Osteocyte (in vitro differentiated cells): ENCODE measurements around the gene GOLPH3. TPM values are rescaled to one million over a fixed set of nuclear protein-coding genes. Genes with fewer than 3 reads are reported as not detected.
"Not testable (repeated sequence)": the region's sequence is repeated elsewhere in the genome, so short reads cannot be mapped to it uniquely, and the experiment has no call there.

ENCODE experiments used
- DNase-seq: peaks from one replicate; pipeline ENCODE4 v3.0.0; 2021; ENCODE audit warnings: mixed read lengths; ENCODE audit not compliant: unreplicated experiment; ENCODE audit errors: extremely low spot score
- H3K27ac Mint-ChIP-seq: one replicate; pipeline ENCODE4 v1.8.0; 2021; ENCODE audit warnings: mild to moderate bottlenecking, mixed read lengths; ENCODE audit not compliant: unreplicated experiment
- H3K27me3 Mint-ChIP-seq: one replicate; pipeline ENCODE4 v1.8.0; 2021; ENCODE audit warnings: mixed read lengths; ENCODE audit not compliant: unreplicated experiment
- H3K36me3 Mint-ChIP-seq: one replicate; pipeline ENCODE4 v1.8.0; 2021; ENCODE audit warnings: mixed read lengths; ENCODE audit not compliant: unreplicated experiment
- H3K4me1 Mint-ChIP-seq: one replicate; pipeline ENCODE4 v1.8.0; 2021; ENCODE audit warnings: mixed read lengths; ENCODE audit not compliant: unreplicated experiment
- H3K4me3 Mint-ChIP-seq: one replicate; pipeline ENCODE4 v1.8.0; 2021; ENCODE audit warnings: mild to moderate bottlenecking, moderate library complexity, mixed read lengths; ENCODE audit not compliant: unreplicated experiment
- H3K9me3 Mint-ChIP-seq: one replicate; pipeline ENCODE4 v1.8.0; 2021; ENCODE audit warnings: mixed read lengths; ENCODE audit not compliant: unreplicated experiment
- CTCF ChIP-seq: fragments of 200-600 bp; sonication (generic); IDR thresholded peaks from 2 replicates; pipeline ENCODE4 v1.5.0; 2021; ENCODE audit warnings: antibody characterized with exemption, mild to moderate bottlenecking, moderate library complexity
- total RNA-seq: library from RNA; stranded (reverse); gene quantifications from 2 replicates; pipeline ENCODE4 v1.2.1, GENCODE V29; 2021

The GOLPH3 gene
- total RNA-seq, 1 donor from 2014 or later, result 91.2 TPM

GRCh38 chr5:32182463-32183063 is 8.4 kb upstream of the GOLPH3 start:
- Mint-ChIP-seq H3K9me3 (no peaks in the 10 kb centered on the region), H3K36me3 (no peaks in the 10 kb centered on the region), H3K4me1 (peaks cover 1% of the 10 kb centered on the region), H3K27ac (no peak overlapping the region), H3K4me3 (no peak overlapping the region), H3K27me3 (no peaks in the 10 kb centered on the region)
- TF ChIP-seq CTCF, result no peak
- no peak for DNase-seq

- Mint-ChIP-seq H3K4me3 (peak overlapping the region; percentile 100), H3K4me1 (peaks cover 49% of the 10 kb centered on the region), H3K27ac (peak overlapping the region; percentile 100), H3K36me3 (peaks cover 23% of the 10 kb centered on the region), H3K27me3 (no peaks in the 10 kb centered on the region), H3K9me3 (no peaks in the 10 kb centered on the region)
- no peak for TF ChIP-seq CTCF
- DNase-seq, result peak; percentile 84
Observed at GRCh38 chr5:32173267-32174010, 680 bp downstream of the GOLPH3 start.

- TF ChIP-seq CTCF, result no peak
- Mint-ChIP-seq H3K27me3 (no peaks in the 10 kb centered on the region), H3K4me1 (peaks cover 54% of the 10 kb centered on the region)
Observed at GRCh38 chr5:32172923-32173266, 1.2 kb downstream of the GOLPH3 start.

GRCh38 chr5:32172186-32172911 is 1.8 kb downstream of the GOLPH3 start:
- peak overlapping the region; percentile 100 for H3K27ac Mint-ChIP-seq
- H3K36me3 Mint-ChIP-seq, result peaks cover 31% of the 10 kb centered on the region
- H3K27me3 Mint-ChIP-seq, H3K9me3 Mint-ChIP-seq: not testable (repeated sequence)
- H3K4me3 Mint-ChIP-seq, result peak overlapping the region; percentile 100
- peak; percentile 78 for DNase-seq
- H3K4me1 Mint-ChIP-seq, result peaks cover 52% of the 10 kb centered on the region

More at GRCh38 chr5:32172923-32173266, 1.2 kb downstream of the GOLPH3 start:
- H3K9me3 Mint-ChIP-seq, result no peaks in the 10 kb centered on the region
- H3K4me3 Mint-ChIP-seq, result peak overlapping the region; percentile 100
- H3K27ac Mint-ChIP-seq, result peak overlapping the region; percentile 100
- no peak for DNase-seq
- peaks cover 27% of the 10 kb centered on the region for H3K36me3 Mint-ChIP-seq

GRCh38 chr5:32170303-32171151 is 3.6 kb downstream of the GOLPH3 start:
- DNase-seq, result no peak
- H3K4me1 Mint-ChIP-seq, result peaks cover 52% of the 10 kb centered on the region
- TF ChIP-seq CTCF, result no peak
- H3K27ac Mint-ChIP-seq, result peak overlapping the region; percentile 79
- peaks cover 31% of the 10 kb centered on the region for H3K36me3 Mint-ChIP-seq
- H3K9me3 Mint-ChIP-seq, result no peaks in the 10 kb centered on the region
- no peaks in the 10 kb centered on the region for H3K27me3 Mint-ChIP-seq
- peak overlapping the region; percentile 43 for H3K4me3 Mint-ChIP-seq
